ENCODE data around the gene ANP32A.

The ANP32A gene

GRCh38 chr15:68843425-68844311 lies 23.0 kb upstream of the ANP32A start:
- H3K27me3 ChIP-seq (ENCODE audit: control insufficient read depth in 1 of 2, insufficient read depth in 2 of 2, low read length in 2 of 2) = peaks cover 21 to 22% of the 10 kb centered on the region in 2 donors

GRCh38 chr15:68842958-68843357 lies 22.3 kb upstream of the ANP32A start:
- Histone ChIP-seq H3K27ac (ENCODE audit: low read length) (no peak overlapping the region), H3K4me1 (ENCODE audit: control insufficient read depth, insufficient read depth, low read length) (peaks cover 6% of the 10 kb centered on the region), H3K4me3 (ENCODE audit: low read length in 2 of 2) (no peak overlapping the region), H3K9ac (ENCODE audit: low read length in 2 of 2) (no peak overlapping the region), H3K27me3 (ENCODE audit: control insufficient read depth in 1 of 2, insufficient read depth in 2 of 2, low read length in 2 of 2) (peaks cover 22 to 23% of the 10 kb centered on the region in 2 donors), H3K36me3 (ENCODE audit: control insufficient read depth in 2 of 2, insufficient read depth in 2 of 2, low read length in 2 of 2) (no peaks in the 10 kb centered on the region), H3K9me3 (ENCODE audit: control insufficient read depth in 2 of 2, low read length in 2 of 2) (no peaks in the 10 kb centered on the region)

More at GRCh38 chr15:68843425-68844311, 23.0 kb upstream of the ANP32A start:
- H3K4me3 ChIP-seq (ENCODE audit: low read length in 2 of 2) = peak overlapping the region; percentile 62 to 67
- H3K9me3 ChIP-seq (ENCODE audit: control insufficient read depth in 2 of 2, low read length in 2 of 2) = no peaks in the 10 kb centered on the region
- peaks cover 6% of the 10 kb centered on the region for H3K4me1 ChIP-seq (ENCODE audit: control insufficient read depth, insufficient read depth, low read length)
- H3K9ac ChIP-seq (ENCODE audit: low read length in 2 of 2) = no peak overlapping the region
- H3K36me3 ChIP-seq (ENCODE audit: control insufficient read depth in 2 of 2, insufficient read depth in 2 of 2, low read length in 2 of 2) = no peaks in the 10 kb centered on the region
- no peak overlapping the region for H3K27ac ChIP-seq (ENCODE audit: low read length)

GRCh38 chr15:68834346-68834745 lies 13.7 kb upstream of the ANP32A start:
- Histone ChIP-seq H3K4me1 (ENCODE audit: control insufficient read depth, insufficient read depth, low read length) (no peaks in the 10 kb centered on the region), H3K27ac (ENCODE audit: low read length) (no peak overlapping the region), H3K9me3 (ENCODE audit: control insufficient read depth in 2 of 2, low read length in 2 of 2) (peaks cover 2 to 3% of the 10 kb centered on the region in 2 donors), H3K9ac (ENCODE audit: low read length in 2 of 2) (no peak overlapping the region), H3K27me3 (ENCODE audit: control insufficient read depth in 1 of 2, insufficient read depth in 2 of 2, low read length in 2 of 2) (peaks cover 3 to 19% of the 10 kb centered on the region in 2 donors), H3K4me3 (ENCODE audit: low read length in 2 of 2) (no peak overlapping the region), H3K36me3 (ENCODE audit: control insufficient read depth in 2 of 2, insufficient read depth in 2 of 2, low read length in 2 of 2) (no peaks in the 10 kb centered on the region)

- H3K27me3 ChIP-seq (ENCODE audit: control insufficient read depth in 1 of 2, insufficient read depth in 2 of 2, low read length in 2 of 2) = peaks cover 3 to 16% of the 10 kb centered on the region in 2 donors
Measured at GRCh38 chr15:68833700-68834331, 13.1 kb upstream of the ANP32A start.

GRCh38 chr15:68830141-68830785 lies 9.6 kb upstream of the ANP32A start:
- Histone ChIP-seq H3K9me3 (ENCODE audit: control insufficient read depth in 2 of 2, low read length in 2 of 2) (no peaks in the 10 kb centered on the region), H3K27ac (ENCODE audit: low read length) (no peak overlapping the region), H3K4me1 (ENCODE audit: control insufficient read depth, insufficient read depth, low read length) (no peaks in the 10 kb centered on the region), H3K4me3 (ENCODE audit: low read length in 2 of 2) (no peak overlapping the region), H3K27me3 (ENCODE audit: control insufficient read depth in 1 of 2, insufficient read depth in 2 of 2, low read length in 2 of 2) (peaks cover 3 to 13% of the 10 kb centered on the region in 2 donors), H3K9ac (ENCODE audit: low read length in 2 of 2) (no peak overlapping the region), H3K36me3 (ENCODE audit: control insufficient read depth in 2 of 2, insufficient read depth in 2 of 2, low read length in 2 of 2) (no peaks in the 10 kb centered on the region)

More at GRCh38 chr15:68833700-68834331, 13.1 kb upstream of the ANP32A start:
- H3K4me3 ChIP-seq (ENCODE audit: low read length in 2 of 2) = no peak overlapping the region
- H3K4me1 ChIP-seq (ENCODE audit: control insufficient read depth, insufficient read depth, low read length) = no peaks in the 10 kb centered on the region
- peaks cover 2 to 3% of the 10 kb centered on the region in 2 donors for H3K9me3 ChIP-seq (ENCODE audit: control insufficient read depth in 2 of 2, low read length in 2 of 2)
- no peak overlapping the region for H3K9ac ChIP-seq (ENCODE audit: low read length in 2 of 2)
- no peaks in the 10 kb centered on the region for H3K36me3 ChIP-seq (ENCODE audit: control insufficient read depth in 2 of 2, insufficient read depth in 2 of 2, low read length in 2 of 2)
- H3K27ac ChIP-seq (ENCODE audit: low read length) = no peak overlapping the region

- Histone ChIP-seq H3K27me3 (ENCODE audit: control insufficient read depth in 1 of 2, insufficient read depth in 2 of 2, low read length in 2 of 2) (peaks cover 2 to 6% of the 10 kb centered on the region in 2 donors), H3K9ac (ENCODE audit: low read length in 2 of 2) (no peak overlapping the region), H3K9me3 (ENCODE audit: control insufficient read depth in 2 of 2, low read length in 2 of 2) (no peaks in the 10 kb centered on the region), H3K4me1 (ENCODE audit: control insufficient read depth, insufficient read depth, low read length) (no peaks in the 10 kb centered on the region), H3K36me3 (ENCODE audit: control insufficient read depth in 2 of 2, insufficient read depth in 2 of 2, low read length in 2 of 2) (no peaks in the 10 kb centered on the region), H3K4me3 (ENCODE audit: low read length in 2 of 2) (no peak overlapping the region), H3K27ac (ENCODE audit: low read length) (no peak overlapping the region)
Measured at GRCh38 chr15:68829068-68829467, 8.4 kb upstream of the ANP32A start.

GRCh38 chr15:68823561-68823960 lies 2.9 kb upstream of the ANP32A start:
- Histone ChIP-seq H3K27me3 (ENCODE audit: control insufficient read depth in 1 of 2, insufficient read depth in 2 of 2, low read length in 2 of 2) (no peaks in the 10 kb centered on the region), H3K36me3 (ENCODE audit: control insufficient read depth in 2 of 2, insufficient read depth in 2 of 2, low read length in 2 of 2) (no peaks in the 10 kb centered on the region), H3K4me1 (ENCODE audit: control insufficient read depth, insufficient read depth, low read length) (peaks cover 2% of the 10 kb centered on the region), H3K9me3 (ENCODE audit: control insufficient read depth in 2 of 2, low read length in 2 of 2) (no peaks in the 10 kb centered on the region), H3K27ac (ENCODE audit: low read length) (no peak overlapping the region), H3K9ac (ENCODE audit: low read length in 2 of 2) (no peak overlapping the region), H3K4me3 (ENCODE audit: low read length in 2 of 2) (no peak overlapping the region)

- H3K36me3 ChIP-seq (ENCODE audit: control insufficient read depth in 2 of 2, insufficient read depth in 2 of 2, low read length in 2 of 2) = no peaks in the 10 kb centered on the region
- no peak overlapping the region for H3K27ac ChIP-seq (ENCODE audit: low read length)
- H3K4me3 ChIP-seq (ENCODE audit: low read length in 2 of 2) = no peak overlapping the region
- H3K27me3 ChIP-seq (ENCODE audit: control insufficient read depth in 1 of 2, insufficient read depth in 2 of 2, low read length in 2 of 2) = no peaks in the 10 kb centered on the region
- no peaks in the 10 kb centered on the region for H3K9me3 ChIP-seq (ENCODE audit: control insufficient read depth in 2 of 2, low read length in 2 of 2)
- H3K9ac ChIP-seq (ENCODE audit: low read length in 2 of 2) = no peak overlapping the region
- H3K4me1 ChIP-seq (ENCODE audit: control insufficient read depth, insufficient read depth, low read length) = peaks cover 2% of the 10 kb centered on the region
Measured at GRCh38 chr15:68822818-68823217, 2.1 kb upstream of the ANP32A start.

GRCh38 chr15:68821841-68822381 lies 1.2 kb upstream of the ANP32A start:
- Histone ChIP-seq H3K27ac (ENCODE audit: low read length) (no peak overlapping the region), H3K36me3 (ENCODE audit: control insufficient read depth in 2 of 2, insufficient read depth in 2 of 2, low read length in 2 of 2) (no peaks in the 10 kb centered on the region), H3K4me3 (ENCODE audit: low read length in 2 of 2) (peak overlapping the region; percentile 83 to 92), H3K27me3 (ENCODE audit: control insufficient read depth in 1 of 2, insufficient read depth in 2 of 2, low read length in 2 of 2) (no peaks in the 10 kb centered on the region), H3K4me1 (ENCODE audit: control insufficient read depth, insufficient read depth, low read length) (peaks cover 6% of the 10 kb centered on the region), H3K9ac (ENCODE audit: low read length in 2 of 2) (peak overlapping the region; percentile 60 to 66), H3K9me3 (ENCODE audit: control insufficient read depth in 2 of 2, low read length in 2 of 2) (no peaks in the 10 kb centered on the region)

- H3K9me3 ChIP-seq (ENCODE audit: control insufficient read depth in 2 of 2, low read length in 2 of 2) = no peaks in the 10 kb centered on the region
- peak overlapping the region; percentile 92 for H3K27ac ChIP-seq (ENCODE audit: low read length)
- H3K4me3 ChIP-seq (ENCODE audit: low read length in 2 of 2) = peak overlapping the region; percentile 83 to 92
- H3K36me3 ChIP-seq (ENCODE audit: control insufficient read depth in 2 of 2, insufficient read depth in 2 of 2, low read length in 2 of 2) = no peaks in the 10 kb centered on the region
- H3K27me3 ChIP-seq (ENCODE audit: control insufficient read depth in 1 of 2, insufficient read depth in 2 of 2, low read length in 2 of 2) = no peaks in the 10 kb centered on the region
- H3K4me1 ChIP-seq (ENCODE audit: control insufficient read depth, insufficient read depth, low read length) = peaks cover 12% of the 10 kb centered on the region
- peak overlapping the region; percentile 60 to 66 for H3K9ac ChIP-seq (ENCODE audit: low read length in 2 of 2)
Measured at GRCh38 chr15:68821190-68821840, 620 bp upstream of the ANP32A start.

Data from stomach smooth muscle (tissue), 2 donors.